HG02798 (cell line): ENCODE measurements around the gene C1QTNF6.
"Not testable (repeated sequence)": the region's sequence is repeated elsewhere in the genome, so short reads cannot be mapped to it uniquely, and the experiment has no call there.

Experiments used
- ATAC-seq: cut with Tn5 transposase; IDR thresholded peaks from one replicate; pipeline ENCODE4 v1.9.1; 2021; ENCODE audit warnings: mild to moderate bottlenecking; ENCODE audit not compliant: unreplicated experiment, poor library complexity

C1QTNF6 gene

DNA sequence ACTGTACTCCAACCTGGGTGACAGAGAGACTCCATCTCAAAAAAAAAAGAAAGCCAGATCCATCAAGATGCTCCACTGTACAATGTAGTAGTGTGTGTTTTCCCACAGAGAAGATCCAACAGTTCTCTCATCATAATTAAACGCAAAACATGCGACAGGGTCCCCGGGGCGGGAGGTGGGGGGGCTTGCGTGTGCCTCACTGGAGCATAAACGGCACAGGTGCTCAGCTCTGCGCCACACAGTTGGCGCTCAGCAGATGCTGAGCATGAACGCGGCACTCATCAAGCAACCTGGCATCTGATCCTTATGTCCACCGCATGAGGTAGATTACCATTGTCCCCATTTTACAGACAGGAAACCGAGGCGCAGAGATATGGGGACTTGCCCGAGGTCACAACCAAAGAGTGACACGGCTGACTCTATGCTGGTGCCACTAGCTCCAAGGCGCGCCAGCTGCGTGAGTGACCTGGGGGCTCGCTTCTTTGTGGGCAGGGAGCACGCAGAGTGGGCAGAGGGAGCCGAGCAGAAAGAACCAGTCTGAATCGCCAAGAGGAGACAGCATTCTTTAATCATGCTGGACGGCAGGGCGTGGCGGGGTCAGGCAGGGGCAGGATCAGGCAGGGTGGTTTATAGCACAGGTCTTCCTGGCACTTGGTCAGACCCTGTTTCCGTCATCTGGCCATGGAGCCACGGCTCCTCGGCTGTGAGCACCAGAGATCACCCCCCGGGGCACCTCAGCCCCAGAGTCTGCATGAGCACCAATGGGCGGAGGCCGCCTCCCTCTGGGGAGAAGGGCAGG is 8.2 kb downstream of the C1QTNF6 start:
- ATAC-seq: no peak

DNA sequence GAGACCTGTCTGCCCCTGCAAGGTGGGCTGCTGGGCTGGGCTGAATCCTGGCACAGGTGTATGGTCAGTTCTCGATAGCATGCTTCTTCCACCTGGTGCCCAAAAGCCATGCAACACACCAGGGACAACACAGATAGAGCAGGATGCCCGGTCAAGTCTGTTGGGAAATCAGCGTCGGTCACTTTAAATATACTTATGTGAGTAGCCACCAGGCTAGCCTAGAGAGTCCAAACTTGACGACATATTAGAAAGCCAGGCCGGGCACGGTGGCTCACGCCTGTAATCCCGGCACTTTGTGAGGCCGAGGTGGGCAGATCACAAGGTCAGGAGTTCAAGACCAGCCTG is 8.9 kb downstream of the C1QTNF6 start:
- ATAC-seq: no peak

DNA sequence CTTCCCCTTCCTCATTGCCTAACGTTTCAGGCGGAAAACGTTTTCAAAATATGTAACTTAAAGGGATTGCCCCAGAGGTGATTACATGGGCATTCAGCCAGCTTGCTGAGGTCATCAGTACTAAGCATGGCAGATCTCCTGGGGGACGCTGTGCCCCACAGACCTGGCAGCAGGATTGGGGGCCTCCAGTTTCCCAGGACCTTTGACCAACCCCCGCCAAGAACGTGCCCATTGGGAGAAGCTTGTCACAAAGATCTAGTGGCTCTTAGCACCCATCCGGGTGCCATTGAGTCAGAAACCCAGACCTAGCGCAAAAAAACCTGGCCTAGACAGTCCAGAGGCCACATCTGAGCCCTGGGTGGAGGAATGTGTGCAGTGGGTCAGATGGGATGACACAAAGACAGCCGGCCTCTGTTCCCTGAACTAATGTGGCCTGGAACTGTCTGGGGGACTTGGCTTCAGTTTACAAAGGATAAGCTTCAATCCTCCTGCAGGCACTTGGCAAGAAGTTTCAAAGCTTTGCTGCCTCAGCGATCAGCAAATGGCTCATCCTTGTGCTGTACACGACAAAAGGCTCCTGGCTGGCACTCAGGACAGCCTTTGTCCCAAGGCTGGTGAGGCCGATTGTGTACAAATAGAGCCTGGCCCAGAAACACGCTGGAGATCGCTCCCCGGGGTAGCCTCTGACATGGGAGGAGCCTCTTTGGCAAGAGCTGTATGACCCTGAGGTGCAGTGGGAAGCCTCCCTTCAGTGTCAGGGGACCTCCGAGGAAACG is 9.5 kb downstream of the C1QTNF6 start:
- no peak for ATAC-seq

DNA sequence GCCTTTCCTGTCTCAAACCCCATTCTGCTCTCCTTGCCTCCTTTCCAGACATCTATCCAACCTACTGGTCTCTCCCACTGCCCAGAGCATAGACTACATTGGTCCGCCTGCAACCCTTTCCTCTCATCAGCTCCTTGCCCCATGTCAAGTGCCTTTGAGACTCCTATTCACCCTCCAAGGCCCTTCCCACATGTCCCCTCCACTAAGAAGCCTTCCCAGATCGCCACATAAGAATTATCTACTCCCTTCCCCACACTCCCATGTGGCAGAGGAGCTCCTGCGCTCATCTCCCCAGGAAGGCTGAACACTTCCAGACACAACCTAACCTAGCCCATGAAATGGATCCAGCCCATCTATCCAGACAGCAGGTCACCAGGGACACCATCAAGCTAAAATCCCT is 10.3 kb downstream of the C1QTNF6 start:
- ATAC-seq: no peak

DNA sequence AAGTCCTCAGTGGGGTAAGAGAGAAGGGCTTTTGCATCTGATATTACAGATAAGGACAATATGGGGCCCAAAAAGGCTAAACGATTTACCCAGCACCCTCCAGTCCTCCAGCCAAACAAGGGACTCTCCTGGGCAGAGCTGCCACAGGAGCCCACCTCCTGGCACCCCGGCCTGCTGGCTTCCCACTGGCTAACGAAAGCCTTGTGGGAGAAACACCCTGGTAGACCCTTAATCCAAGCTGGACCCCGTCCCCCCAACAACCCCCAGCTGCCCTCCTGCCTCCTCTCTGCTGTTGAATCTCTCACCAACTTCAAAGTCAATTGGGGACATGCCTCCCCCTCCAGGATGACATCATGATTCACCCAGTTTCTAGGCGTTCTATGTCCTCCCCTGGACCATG is 10.8 kb downstream of the C1QTNF6 start:
- no peak for ATAC-seq

DNA sequence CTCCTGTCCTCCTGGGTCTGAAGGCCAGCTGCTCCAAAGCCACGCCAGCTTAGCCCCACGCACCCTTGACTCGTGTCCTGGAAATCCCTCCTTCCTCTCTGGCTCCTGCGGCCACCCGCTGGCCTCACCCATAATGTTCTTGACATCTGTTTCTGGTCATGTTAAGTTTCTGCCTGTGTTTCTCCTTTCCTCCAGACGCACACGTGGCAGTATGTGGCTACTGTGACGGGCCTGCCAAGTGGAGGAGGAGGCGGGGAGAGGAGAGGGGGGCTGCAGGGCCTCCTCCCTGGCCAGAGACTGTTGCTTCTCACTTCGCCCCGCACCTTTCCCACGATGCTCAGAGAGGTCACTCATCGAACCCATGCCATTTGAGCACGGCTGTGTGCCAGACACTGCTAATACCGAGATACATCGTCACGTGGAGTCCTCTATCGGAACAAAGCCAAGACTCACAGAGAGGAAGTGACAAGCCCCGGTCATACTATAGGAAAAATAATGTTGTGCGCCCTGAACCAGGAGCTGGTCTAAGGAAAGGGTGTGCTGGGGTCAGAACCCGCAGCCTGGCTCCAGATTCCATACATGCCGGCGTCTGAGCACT is 11.5 kb downstream of the C1QTNF6 start:
- ATAC-seq: no peak

DNA sequence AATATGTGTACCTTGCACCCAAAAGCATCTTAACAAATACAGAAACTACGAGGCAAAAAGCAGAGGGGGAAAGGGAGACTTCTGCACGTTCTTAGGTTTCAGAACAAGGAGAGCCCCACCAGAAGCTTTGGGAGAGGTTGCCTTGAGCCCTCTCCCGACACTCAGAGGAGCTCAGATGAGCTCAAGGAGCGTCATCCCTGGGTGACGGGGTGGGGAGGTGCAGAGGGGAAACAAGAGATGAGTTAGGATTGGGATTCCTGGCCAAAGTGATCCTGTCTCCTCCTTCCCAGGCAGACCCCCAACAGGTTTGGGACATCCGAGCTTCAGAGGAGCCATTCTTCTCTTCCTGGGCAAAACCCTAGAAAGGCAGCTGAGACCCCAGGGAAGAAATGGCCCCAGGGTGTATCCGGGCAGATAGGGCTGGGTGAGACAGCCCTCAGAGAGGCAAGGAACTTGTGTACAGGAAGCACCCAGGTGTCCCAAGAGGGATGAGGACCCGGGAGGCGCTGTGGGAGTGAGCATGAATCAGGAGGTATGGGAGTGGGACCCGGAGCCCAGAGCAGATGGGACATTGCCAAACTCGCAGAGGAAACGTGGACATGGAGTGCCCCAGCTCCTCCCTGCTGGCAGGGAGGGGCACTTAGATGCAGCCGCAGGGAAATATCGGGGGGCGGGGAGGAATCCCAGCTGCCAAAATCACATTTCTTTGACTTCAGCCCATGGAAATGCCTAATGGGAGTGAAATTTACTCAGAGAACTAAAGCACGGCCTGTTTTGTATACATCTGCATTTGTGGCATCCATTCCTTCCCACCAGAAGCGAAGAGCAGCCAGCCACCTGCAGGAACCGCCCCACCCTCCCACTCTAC is 12.4 kb downstream of the C1QTNF6 start:
- no peak for ATAC-seq

DNA sequence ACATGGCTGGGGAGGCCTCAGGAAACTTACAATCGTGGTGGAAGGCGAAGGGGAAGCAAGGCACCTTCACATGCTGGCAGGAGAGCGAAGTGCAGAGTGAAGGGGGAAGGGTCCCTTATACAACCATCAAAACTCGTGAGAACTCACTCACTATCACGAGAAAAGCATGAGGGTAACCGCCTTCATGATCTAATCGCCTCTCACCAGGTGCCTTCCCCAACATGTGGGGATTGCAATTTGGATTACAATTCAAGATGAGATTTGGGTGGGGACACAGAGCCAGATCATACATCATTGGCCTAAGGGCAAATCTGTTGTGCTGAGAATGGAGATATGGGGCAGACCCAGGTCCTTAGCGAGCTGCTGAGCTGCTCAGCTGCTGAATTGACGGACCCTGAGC is 13.1 kb downstream of the C1QTNF6 start:
- no peak for ATAC-seq

DNA sequence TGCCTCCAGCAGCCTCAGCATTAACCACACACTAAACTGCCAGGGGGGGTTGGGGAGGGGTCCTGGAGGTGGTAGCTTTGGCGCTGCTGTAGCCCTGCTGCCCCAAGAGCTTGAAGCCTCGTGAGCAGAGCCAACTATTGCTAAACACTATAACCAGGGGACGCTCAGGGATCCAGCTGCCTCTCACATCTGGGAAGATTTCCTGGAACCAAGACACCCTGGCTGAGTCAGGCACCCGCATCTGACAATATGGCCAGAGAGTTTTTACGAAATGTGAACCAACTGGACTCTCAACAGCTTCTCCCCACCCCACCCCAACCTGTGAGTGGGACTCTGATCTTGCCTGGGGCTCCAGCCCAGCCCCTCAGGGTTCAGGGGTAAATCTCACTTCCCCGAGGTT is 14.3 kb downstream of the C1QTNF6 start:
- no peak for ATAC-seq

DNA sequence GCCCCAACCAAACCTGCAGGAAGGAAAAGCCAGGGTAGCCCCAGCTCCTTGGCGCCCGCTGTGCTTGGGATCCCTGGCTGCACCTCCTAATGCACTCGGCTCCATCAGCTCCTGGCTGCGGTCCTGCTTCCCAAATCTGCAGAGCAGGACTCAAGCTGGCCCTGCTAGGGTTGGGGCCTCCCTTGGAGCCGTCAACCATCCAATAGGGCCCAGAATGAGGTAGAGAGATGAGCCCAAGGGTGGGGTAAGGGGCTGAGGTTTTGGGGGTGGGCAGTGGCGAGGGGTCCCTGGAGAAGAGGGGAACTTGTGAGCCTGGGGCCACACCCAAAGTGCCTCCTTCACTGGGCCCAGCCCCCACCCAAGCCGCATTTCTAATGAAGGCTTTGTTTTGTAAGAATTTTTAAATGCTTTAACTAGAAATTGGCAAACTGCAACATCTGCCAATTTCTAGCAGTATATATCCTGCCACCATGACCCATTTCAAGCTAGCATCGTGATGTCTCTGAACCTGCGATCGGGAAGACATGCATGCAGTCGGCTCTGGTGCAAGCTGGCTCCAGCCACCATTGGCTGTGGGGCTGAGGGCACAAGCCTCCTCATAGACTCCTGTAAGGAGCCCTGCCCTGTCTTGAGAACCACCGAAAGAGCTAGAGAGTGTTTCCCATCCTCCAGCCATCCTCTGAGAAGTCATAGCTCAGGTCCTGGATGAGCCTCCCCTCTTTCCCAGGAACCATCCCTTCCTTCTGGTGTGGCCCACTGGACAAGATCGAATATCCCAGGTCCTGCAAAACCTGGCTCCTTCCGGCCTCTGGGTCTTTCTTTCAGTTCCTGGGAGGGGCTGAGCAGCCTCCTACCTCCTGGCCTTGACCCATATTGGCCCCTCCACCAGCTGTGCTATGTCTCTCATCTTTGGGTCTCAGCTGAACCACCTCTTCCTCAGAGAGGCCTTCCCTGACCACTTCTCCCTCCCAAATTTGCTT is 15.5 kb downstream of the C1QTNF6 start:
- ATAC-seq: no peak

DNA sequence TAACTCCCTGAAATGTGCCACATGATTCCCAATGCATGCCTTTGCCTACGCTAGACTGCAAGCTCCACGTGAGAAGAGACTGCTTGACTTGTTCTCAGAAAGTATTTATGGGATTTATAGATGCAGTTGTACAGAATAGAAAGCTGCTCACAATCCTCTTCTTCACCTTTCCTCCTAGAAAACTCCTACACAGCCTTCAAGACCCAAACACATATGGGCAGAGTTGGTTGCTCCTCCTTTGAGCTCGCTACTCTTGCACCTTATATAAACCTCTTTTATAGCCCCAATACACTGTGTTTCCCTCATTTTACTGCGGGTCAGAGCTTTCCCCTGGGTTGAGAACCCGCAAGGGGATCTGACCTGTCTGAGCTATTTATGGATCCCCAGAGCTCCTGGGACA is 16.4 kb downstream of the C1QTNF6 start:
- no peak for ATAC-seq

DNA sequence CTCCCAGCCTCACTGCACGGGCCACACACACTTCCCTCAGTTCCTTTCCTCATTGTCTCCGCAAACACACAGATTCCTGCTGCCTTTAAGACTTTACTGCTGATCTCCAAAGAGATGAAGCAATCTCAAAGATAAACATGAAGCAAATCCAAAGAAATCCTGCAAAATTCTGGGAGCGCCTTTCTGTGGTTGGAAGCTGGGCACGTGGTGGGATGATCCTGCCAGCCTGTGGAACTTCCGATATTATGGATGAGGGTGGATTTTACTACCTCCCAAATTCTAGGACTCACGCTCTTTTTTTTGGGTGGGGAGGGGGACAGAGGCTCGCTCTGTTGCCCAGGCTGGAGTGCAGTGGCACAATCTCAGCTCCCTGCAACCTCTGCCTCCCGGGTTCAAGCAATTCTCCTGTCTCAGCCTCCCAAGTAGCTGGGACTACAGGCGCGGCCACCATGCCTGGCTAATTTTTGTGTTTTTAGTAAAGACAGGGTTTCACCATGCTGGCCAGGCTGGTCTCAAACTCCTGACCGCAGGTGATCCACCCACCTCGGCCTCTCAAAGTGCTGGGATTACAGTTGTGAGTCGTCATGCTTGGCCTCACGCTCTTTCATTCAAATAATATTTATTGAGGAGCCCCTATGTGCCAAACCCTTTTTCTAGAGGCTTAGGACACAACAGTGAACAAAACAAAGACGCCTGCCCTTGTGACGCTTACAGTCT is 17.2 kb downstream of the C1QTNF6 start:
- not testable (repeated sequence) for ATAC-seq

DNA sequence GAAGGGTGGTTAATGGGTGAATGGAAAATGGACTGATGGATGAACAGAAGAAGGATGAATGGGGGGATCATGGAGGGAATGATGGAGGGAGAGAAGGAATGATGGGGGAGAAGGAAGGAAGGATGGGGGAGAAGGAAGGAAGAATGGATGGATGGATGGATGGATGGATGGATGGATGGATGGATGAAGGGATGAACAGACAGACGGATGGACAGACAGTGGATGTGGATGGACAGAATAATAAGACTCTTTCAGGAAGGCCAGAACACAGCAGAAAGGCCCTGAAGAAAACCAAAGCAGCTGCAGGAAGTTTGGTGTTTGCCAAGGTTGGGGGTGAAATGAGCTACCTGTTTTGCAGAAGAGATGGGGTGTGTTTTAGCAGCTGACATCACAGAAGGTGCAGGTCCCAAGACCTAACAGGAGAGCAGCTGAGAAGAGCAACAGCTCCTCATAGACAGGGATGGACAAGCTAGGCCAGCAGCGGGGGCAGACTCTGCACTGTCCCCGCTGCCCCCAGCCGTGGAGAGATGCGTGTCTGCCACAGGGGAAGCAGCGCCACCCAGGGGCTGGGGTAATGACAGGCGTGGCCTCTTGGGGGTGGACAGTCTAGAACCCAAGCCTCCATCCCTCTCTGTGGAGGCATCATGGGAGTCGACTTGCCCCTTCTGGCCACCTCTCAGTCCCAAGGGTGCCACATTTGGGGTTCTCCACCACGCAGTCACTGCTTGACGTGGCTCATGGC is 17.9 kb downstream of the C1QTNF6 start:
- ATAC-seq: no peak

DNA sequence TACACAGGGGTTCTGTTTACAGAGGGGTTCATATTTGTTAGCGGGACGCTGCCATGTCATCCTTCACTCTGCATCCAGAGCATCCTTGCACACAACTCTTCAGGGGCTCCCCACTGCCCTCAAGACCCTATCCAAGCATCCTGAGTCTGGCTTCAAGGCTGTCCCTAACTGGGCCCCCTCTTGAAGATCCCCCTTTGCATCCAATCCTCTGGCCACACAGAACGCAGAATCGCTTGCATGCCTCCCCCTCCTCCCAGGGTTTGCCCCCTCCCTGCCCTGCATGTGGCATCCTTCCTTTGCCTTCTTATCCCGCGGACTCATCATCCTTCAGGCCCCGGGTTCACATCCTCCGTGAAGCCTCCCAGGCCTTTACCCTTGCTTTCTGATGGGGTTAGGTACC is 18.6 kb downstream of the C1QTNF6 start:
- no peak for ATAC-seq

DNA sequence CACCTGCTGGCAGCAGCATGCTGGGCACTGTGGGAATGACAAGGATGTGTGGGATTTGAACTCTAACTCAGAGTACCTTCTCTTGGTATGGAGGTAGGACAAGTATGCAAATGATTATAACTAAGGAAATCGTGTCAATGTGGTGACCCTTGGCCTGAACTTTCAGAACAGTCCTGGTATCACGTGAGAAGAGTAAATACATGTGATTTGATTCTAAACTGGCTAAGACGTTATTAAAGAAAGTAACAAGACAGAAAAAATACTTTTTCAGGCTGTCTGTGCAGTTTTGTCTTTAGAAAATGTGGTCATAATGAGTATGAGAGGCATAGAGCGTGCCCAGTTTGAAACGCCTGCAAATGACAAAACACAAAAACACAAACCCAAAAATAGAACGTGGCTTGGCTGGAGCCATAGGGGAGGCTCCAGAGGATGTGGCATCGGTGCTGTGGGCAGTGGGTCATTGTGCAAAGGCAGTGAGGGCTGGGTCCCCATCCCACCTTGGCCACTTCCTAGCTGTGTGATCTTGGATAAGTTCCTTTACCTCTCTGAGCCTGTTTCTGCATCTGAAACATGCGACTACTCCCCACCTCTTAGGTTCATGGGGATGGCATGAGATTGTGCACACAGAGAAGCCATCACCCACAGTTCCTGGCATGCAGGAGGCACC is 19.9 kb downstream of the C1QTNF6 start:
- no peak for ATAC-seq

DNA sequence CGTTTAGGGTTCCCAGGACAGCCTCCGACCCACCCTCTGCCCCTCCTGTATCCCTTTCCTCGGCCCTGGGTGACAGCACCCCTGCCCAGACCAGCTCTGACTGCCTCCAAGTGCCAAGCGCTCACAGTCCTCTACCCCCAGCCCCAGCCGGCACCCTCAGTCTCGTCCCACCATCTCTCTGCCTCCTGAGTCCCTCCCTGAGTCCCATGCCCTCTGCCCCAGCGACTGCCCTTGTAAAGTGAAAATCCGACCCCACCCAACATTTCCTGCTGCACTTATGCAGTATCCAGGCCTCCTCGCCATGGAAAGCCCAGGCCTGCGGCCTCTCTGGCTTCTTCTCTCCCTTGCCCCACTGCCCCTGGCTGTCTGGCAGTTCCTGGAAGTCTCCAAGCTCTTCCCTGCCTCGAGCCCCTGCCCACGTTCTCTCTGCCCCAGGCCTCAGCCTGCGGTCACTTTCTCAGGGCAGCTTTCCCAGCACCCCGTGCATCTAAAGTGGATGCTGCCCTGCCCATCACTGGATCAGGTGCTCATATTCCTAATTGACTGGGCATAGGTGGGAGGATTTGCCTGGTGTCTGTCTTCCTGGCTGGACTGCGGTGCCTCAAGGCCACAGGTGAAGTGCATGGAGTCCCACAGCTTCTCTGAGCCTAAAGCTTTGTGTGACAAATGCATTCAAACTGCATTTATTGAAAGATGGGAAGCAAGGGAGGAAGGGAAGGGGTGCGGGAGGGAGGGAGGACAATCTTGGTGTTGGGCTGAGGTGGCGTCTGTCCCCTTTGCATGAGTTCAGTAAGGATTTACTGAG is 20.7 kb downstream of the C1QTNF6 start:
- ATAC-seq: no peak

DNA sequence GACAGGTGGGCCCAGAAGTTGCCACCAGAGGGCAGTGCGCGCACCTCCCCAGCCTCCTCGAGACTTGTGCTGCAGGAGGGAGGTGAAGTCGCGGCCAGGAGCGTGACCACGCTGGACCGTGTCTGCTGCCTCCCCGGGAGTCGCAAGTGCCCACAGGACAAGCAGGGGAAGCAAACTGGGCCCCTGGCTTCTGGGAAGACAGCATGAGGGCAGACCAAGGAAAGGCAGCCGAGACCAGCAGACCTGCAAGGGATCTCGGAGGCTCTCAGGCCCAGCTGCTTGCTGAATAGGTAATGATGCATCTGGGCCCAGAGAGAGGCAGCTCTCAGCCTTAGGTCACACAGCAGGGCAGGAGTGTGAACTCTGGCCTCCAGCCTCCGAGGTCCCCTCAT is 21.4 kb downstream of the C1QTNF6 start:
- ATAC-seq: no peak
